ENCODE measurements around the gene TMEM54. TPM values are rescaled to one million over a fixed set of nuclear protein-coding genes. Genes with fewer than 3 reads are reported as not detected.

The TMEM54 gene
- total RNA-seq, 1 donor: 38.4 TPM

- H3K4me3 ChIP-seq (ENCODE audit: low read depth, low read length): no peak overlapping the region
- no peak for DNase-seq (ENCODE audit: low read depth)
- TF ChIP-seq, protein P1, sequence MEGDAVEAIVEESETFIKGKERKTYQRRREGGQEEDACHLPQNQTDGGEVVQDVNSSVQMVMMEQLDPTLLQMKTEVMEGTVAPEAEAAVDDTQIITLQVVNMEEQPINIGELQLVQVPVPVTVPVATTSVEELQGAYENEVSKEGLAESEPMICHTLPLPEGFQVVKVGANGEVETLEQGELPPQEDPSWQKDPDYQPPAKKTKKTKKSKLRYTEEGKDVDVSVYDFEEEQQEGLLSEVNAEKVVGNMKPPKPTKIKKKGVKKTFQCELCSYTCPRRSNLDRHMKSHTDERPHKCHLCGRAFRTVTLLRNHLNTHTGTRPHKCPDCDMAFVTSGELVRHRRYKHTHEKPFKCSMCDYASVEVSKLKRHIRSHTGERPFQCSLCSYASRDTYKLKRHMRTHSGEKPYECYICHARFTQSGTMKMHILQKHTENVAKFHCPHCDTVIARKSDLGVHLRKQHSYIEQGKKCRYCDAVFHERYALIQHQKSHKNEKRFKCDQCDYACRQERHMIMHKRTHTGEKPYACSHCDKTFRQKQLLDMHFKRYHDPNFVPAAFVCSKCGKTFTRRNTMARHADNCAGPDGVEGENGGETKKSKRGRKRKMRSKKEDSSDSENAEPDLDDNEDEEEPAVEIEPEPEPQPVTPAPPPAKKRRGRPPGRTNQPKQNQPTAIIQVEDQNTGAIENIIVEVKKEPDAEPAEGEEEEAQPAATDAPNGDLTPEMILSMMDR (IDR thresholded peaks at IDR 0.05; ENCODE audit: insufficient read depth, low read length): no peak
These were observed 43.0 kb upstream of the TMEM54 start for GRCh38 chr1:32944180-32944579.

DNA sequence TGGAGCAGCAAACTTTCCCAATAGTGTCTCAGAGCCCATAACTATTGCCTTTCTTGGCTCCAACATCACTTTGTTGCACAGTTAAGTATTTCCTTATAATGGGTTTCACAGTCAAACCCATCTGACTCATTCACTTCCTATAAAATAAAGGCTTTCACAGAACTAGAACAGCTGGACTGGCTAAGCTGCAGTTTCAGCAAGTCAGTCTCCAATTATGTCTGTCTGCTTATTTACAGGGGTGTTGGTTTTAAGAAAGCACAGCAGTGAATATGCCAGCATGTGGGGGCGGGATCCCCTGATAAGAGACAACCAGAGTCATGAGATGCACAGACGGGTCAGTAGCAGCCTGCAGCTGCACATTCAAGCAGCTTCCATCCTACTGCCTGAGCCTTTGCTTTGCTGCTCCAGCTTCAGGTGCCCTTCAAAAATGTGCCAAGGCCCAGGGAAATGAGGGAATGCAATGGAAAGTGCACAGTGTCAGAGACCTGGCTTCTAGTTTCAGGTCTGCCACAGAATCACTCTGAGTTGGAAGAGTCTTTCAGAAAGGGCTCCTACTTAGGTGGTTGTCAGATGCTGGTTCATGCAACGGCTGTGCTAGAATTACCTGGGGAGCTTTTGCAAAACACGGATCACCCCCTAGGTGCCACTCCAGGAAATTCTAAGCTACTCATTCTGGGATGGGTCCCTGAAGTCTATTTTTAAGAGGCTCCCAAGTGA, 38.6 kb upstream of the TMEM54 start:
- peak; percentile 95 for DNase-seq (ENCODE audit: low read depth)
- TF ChIP-seq, protein P1 (IDR thresholded peaks at IDR 0.05; ENCODE audit: insufficient read depth, low read length): peak; percentile 13
- no peak overlapping the region for H3K4me3 ChIP-seq (ENCODE audit: low read depth, low read length)

GRCh38 chr1:32937061-32937460, 35.9 kb upstream of the TMEM54 start:
- DNase-seq (ENCODE audit: low read depth): no peak
- TF ChIP-seq, protein P1 (IDR thresholded peaks at IDR 0.05; ENCODE audit: insufficient read depth, low read length): no peak
- no peak overlapping the region for H3K4me3 ChIP-seq (ENCODE audit: low read depth, low read length)

- TF ChIP-seq, protein P1 (IDR thresholded peaks at IDR 0.05; ENCODE audit: insufficient read depth, low read length): no peak
- DNase-seq (ENCODE audit: low read depth): no peak
- no peak overlapping the region for H3K4me3 ChIP-seq (ENCODE audit: low read depth, low read length)
These were observed 33.3 kb upstream of the TMEM54 start for GRCh38 chr1:32934535-32934934.

- DNase-seq (ENCODE audit: low read depth): peak; percentile 59
- TF ChIP-seq, protein P1 (IDR thresholded peaks at IDR 0.05; ENCODE audit: insufficient read depth, low read length): no peak
- H3K4me3 ChIP-seq (ENCODE audit: low read depth, low read length): no peak overlapping the region
These were observed 32.6 kb upstream of the TMEM54 start for GRCh38 chr1:32933742-32934322.

- DNase-seq (ENCODE audit: low read depth): no peak
- no peak overlapping the region for H3K4me3 ChIP-seq (ENCODE audit: low read depth, low read length)
- TF ChIP-seq, protein P1 (IDR thresholded peaks at IDR 0.05; ENCODE audit: insufficient read depth, low read length): no peak
These were observed 30.6 kb upstream of the TMEM54 start for GRCh38 chr1:32931760-32932159.
